Kidney (tissue), 14 donors: ENCODE results near the gene COX10. TPM values are rescaled to one million over a fixed set of nuclear protein-coding genes. Genes with fewer than 3 reads are reported as not detected.

ENCODE experiments used
- DNase-seq, 5 donors: peaks; one replicate each; pipeline ENCODE4 v3.0.0-alpha.2; 2013 to 2020
- FAIRE-seq: peaks from 2 replicates; lab custom pipeline; 2012; peaks lifted over from hg19 to GRCh38; lab: Jason Lieb, UNC
- H3K27ac ChIP-seq, 2 donors: one replicate each; pipeline ENCODE4 v1.7.0; 2013; ENCODE audit warnings: low read depth in 2 of 2, low read length in 2 of 2, inconsistent platforms in 1 of 2
- H3K27me3 ChIP-seq: one replicate; pipeline ENCODE4 v1.7.1; 2013; ENCODE audit warnings: low read length, inconsistent platforms; ENCODE audit not compliant: control insufficient read depth, insufficient read depth
- H3K36me3 ChIP-seq, 3 donors: one replicate each; pipeline versions ENCODE4 v1.7.0 to v1.7.1; 2013; ENCODE audit warnings: low read length in 3 of 3, control low read depth in 1 of 3, inconsistent platforms in 1 of 3; ENCODE audit not compliant: insufficient read depth in 3 of 3, control insufficient read depth in 2 of 3
- H3K4me1 ChIP-seq, 3 donors: one replicate each; pipeline versions ENCODE4 v1.7.0 to v1.7.1; 2013; ENCODE audit warnings: low read length in 3 of 3, inconsistent platforms in 1 of 3, low read depth in 1 of 3; ENCODE audit not compliant: control insufficient read depth in 2 of 3, insufficient read depth in 2 of 3
- H3K4me3 ChIP-seq, 3 donors: one replicate each; pipeline versions ENCODE4 v1.7.0 to v1.8.1; 2013; ENCODE audit warnings: low read length in 3 of 3, control low read depth in 1 of 3, inconsistent platforms in 1 of 3
- H3K9ac ChIP-seq, 3 donors: one replicate each; pipeline versions ENCODE4 v1.7.0 to v1.7.1; 2013; ENCODE audit warnings: low read length in 3 of 3, control low read depth in 1 of 3, inconsistent platforms in 1 of 3
- H3K9me3 ChIP-seq, 3 donors: one replicate each; pipeline versions ENCODE4 v1.7.0 to v1.7.1; 2013; ENCODE audit warnings: low read length in 3 of 3, control low read depth in 1 of 3, inconsistent platforms in 1 of 3; ENCODE audit not compliant: control insufficient read depth in 2 of 3, insufficient read depth in 1 of 3
- CTCF ChIP-seq: IDR thresholded peaks from 3 replicates; pipeline ENCODE4 v1.5.1; 2012; ENCODE audit warnings: mild to moderate bottlenecking, moderate library complexity, borderline replicate concordance; ENCODE audit not compliant: insufficient read depth; ENCODE audit errors: extremely low read depth
- intact Hi-C: fragments of 100-400 bp; cut with DNase I; formaldehyde crosslinking; loops from one replicate; pipeline ENCODE4 v1.11.1; 2022
- polyA plus RNA-seq: library from polyadenylated mRNA; stranded (reverse); fragments of 350-450 nt; fragmentation: Illumina TruSeq; extraction: RNeasy Lipid Tissue Mini Kit (QIAGEN cat#74804); gene quantifications from one replicate; pipeline ENCODE4 v1.2.3, GENCODE V29; 2014; ENCODE audit warnings: low read depth, low replicate concordance; ENCODE audit not compliant: insufficient read depth
- total RNA-seq: library from RNA; stranded (reverse); fragmentation: NEBNext Ultra II Directional; extraction: Animal tissue kit (Norgen Biotek cat#: 25700); gene quantifications from one replicate; pipeline ENCODE4 v1.2.1, GENCODE V29; 2021
- donor health status: control.
- donor health status: control.
- donor health status: control.
- donor health status: control.
- donor health status: control.
- donor health status: DM: yes; HTN: yes; CAD: no.
- donor health status: Normal renal cell carcinoma (clear cell type).

Gene COX10
- total and polyA plus RNA-seq, 2 donors from 2014 or later: 14.2 to 18.0 TPM

DNA sequence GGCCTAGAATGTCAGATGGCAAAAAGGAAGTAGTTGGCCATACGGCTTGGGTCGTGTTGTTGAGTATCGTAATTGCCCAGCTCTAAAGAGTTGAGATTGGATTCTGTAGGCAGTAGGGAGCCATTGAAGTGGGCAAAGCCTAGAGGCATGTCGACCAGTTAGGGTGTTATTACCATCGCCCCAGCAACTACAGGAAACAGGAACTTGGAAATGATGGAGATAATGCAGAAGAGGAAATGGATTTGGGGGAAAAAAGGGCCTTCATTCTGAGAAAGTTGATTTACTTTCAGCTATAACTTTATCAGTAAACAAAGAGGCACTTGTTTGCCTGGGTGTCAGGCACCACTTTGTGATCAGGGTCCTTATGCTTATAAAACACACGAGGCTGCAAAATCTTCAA, 52.6 kb downstream of the COX10 start:
- no peaks in the 10 kb centered on the region for H3K9me3 ChIP-seq
- no peak for TF ChIP-seq CTCF
- no peaks in the 10 kb centered on the region for H3K4me1 ChIP-seq
- DNase-seq (no peak), FAIRE-seq (no peak)
- no peak overlapping the region for H3K27ac ChIP-seq
- H3K9ac ChIP-seq: no peak overlapping the region
- intact Hi-C loops: no loop called here
- H3K27me3 ChIP-seq: no peaks in the 10 kb centered on the region
- no peaks in the 10 kb centered on the region for H3K36me3 ChIP-seq
- no peak overlapping the region for H3K4me3 ChIP-seq

DNA sequence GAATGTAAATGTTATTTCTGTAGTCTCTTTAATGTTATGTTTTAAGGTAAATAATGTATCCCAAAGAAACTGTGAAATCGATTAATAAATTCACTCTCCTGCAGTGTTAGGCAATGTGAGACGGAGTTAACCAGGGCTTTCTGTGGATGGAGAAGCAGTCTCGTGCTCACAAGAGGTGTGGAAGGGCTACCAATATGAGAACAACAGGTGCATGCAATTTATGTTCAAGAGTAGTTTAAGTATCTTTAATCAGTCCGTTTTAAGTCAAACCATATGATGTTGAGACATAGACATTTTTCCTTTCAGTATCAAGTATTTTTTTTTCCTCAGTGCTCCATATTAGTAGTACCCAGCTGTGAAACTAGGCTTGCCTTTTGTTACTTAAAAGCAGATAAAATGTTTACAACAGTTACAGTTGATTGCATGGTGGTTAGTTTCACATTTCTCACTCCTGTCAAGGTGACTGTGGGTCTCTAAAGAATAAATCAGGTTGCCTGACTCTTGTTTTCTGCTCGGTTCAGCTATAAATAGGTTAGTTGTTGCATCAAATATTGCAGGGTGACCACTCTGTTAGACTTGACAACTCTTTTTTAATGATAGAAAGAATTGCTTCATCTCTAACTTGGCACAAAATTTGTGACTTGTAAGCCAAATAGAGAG, 54.4 kb downstream of the COX10 start:
- DNase-seq: peak in 2 of 5 donors; percentile 44 to 51
- Histone ChIP-seq H3K36me3 (no peaks in the 10 kb centered on the region), H3K4me1 (no peaks in the 10 kb centered on the region), H3K4me3 (no peak overlapping the region), H3K27ac (no peak overlapping the region), H3K9me3 (no peaks in the 10 kb centered on the region), H3K27me3 (no peaks in the 10 kb centered on the region), H3K9ac (no peak overlapping the region)
- intact Hi-C loops: no loop called here
- FAIRE-seq: no peak
- TF ChIP-seq CTCF: no peak

DNA sequence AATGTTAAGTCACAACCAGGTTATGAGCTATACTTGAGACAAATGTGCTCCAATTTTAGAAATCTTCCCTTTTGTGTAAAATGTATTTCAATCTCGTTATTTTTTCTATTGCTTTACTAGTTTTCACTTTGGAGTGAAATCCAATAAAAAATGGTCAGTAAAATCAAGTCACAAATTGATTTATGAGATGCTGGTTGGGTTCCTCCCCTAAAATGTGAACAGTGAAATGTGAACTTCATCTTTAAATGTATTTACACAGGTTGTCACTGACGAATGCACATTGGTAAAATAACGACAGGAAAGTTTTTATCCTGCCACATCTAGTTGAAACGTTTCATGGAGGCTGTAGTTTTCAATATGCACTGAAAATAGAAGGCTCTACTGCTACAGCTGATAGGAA, 55.5 kb downstream of the COX10 start:
- Histone ChIP-seq H3K9ac (no peak overlapping the region), H3K9me3 (no peaks in the 10 kb centered on the region), H3K27ac (no peak overlapping the region), H3K36me3 (no peaks in the 10 kb centered on the region), H3K4me1 (no peaks in the 10 kb centered on the region), H3K4me3 (no peak overlapping the region), H3K27me3 (no peaks in the 10 kb centered on the region)
- no peak for FAIRE-seq
- intact Hi-C loops: no loop called here
- no peak for DNase-seq
- no peak for TF ChIP-seq CTCF

DNA sequence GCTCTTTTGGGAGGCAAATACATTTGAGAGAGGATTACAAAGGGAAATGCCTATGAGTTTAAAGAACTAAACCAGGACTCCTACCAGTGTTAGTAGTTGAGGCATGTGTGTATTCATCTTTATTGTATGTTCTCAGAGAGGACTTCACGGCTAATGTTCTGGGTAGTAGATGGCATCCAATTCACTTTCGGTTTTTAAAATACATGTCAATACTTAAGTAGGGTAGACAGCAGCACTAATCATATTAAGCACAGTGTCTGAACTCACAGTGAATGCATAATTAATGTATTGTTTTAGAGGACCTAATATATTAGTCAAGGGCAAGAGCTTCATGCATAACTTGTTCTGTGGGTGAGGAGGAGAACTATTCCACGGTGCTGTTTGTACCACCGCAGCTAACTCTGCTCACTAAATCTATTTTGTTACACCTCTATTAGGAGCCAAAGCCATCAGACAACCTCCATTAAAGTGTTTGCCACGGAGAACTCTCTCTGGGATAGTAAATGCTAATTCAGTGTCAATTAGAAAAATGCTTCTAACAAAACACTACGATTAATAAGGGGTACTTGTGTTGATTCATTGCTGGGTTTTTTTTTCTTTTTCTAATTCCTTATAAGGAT, 56.3 kb downstream of the COX10 start:
- Histone ChIP-seq H3K4me3 (peak overlapping the region in 2 of 3 donors; percentile 3 to 17), H3K4me1 (no peaks in the 10 kb centered on the region), H3K27me3 (no peaks in the 10 kb centered on the region), H3K9ac (no peak overlapping the region), H3K36me3 (no peaks in the 10 kb centered on the region), H3K9me3 (no peaks in the 10 kb centered on the region), H3K27ac (no peak overlapping the region)
- FAIRE-seq (no peak), DNase-seq (no peak)
- intact Hi-C loops: no loop called here
- TF ChIP-seq CTCF: no peak
